ENCODE results near the gene ACTN2.

The ACTN2 gene

DNA sequence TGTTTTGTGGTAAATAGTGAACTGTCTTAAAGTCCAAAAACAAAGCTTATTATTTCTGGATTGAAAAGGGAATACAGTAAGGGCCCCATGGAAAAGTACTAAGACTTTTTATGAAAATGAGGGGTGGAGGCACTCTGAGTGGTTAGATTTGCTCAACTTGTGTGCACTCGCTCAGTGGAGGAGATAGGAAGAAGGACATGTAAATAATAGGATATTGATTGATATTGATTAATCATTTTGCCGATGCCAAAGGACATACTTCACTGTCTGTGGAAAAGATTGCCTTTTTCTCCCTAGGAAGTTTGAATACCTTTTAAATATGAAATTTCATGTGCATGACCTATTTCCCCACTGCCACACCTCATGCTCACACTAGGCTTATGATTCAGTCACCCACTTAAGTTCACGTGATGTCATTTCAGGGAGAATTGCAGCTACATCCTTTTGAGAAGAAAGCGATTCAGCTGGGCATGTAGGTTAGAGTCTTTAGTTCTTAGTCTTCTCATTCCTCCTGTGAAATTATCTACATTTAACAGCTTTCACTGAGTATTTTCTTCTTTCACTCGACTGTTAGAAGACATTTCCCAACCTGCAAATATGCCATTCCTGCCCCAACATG lies 113.8 kb downstream of the ACTN2 start:
- Histone ChIP-seq H3K4me3 (no peak overlapping the region), H3K27me3 (no peaks in the 10 kb centered on the region), H3K4me1 (peaks cover 0 to 37% (median 13%) of the 10 kb centered on the region in 4 donors), H3K36me3 (peaks cover 0 to 14% (median 10%) of the 10 kb centered on the region in 3 donors), H3K27ac (no peak overlapping the region), H3K9me3 (no peaks in the 10 kb centered on the region)
- TF ChIP-seq, protein P1, sequence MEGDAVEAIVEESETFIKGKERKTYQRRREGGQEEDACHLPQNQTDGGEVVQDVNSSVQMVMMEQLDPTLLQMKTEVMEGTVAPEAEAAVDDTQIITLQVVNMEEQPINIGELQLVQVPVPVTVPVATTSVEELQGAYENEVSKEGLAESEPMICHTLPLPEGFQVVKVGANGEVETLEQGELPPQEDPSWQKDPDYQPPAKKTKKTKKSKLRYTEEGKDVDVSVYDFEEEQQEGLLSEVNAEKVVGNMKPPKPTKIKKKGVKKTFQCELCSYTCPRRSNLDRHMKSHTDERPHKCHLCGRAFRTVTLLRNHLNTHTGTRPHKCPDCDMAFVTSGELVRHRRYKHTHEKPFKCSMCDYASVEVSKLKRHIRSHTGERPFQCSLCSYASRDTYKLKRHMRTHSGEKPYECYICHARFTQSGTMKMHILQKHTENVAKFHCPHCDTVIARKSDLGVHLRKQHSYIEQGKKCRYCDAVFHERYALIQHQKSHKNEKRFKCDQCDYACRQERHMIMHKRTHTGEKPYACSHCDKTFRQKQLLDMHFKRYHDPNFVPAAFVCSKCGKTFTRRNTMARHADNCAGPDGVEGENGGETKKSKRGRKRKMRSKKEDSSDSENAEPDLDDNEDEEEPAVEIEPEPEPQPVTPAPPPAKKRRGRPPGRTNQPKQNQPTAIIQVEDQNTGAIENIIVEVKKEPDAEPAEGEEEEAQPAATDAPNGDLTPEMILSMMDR (IDR thresholded peaks at IDR 0.05) = no peak
- intact Hi-C loops (cut with DNase I; ENCODE audit: low total_unique reads) = no loop called here
- DNase-seq = no peak

DNA sequence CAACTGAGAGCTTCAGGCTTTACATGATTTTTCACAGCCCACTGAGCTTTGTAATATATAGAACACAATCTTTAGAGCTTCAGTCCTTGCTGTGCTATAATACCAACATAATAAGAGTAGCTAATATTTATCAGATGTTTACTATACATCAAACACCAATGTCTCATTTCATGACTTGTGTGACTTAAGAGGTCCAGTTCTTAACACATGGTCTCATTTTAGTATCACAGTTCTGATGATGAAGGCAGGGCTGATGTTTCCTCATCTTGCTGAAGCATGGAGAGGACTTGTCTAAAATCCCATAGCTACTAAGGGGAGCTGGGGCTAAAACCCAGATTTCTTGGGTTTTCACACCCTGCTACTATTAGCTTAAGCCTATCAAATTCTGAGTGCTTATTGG lies 114.3 kb downstream of the ACTN2 start:
- intact Hi-C loops (cut with DNase I; ENCODE audit: low total_unique reads) = no loop called here
- Histone ChIP-seq H3K36me3 (peaks cover 4 to 18% (median 15%) of the 10 kb centered on the region in 3 donors), H3K4me3 (no peak overlapping the region), H3K27ac (no peak overlapping the region), H3K9me3 (no peaks in the 10 kb centered on the region), H3K27me3 (no peaks in the 10 kb centered on the region), H3K4me1 (peaks cover 0 to 37% (median 13%) of the 10 kb centered on the region in 4 donors)
- TF ChIP-seq, protein P1 (IDR thresholded peaks at IDR 0.05) = no peak
- no peak for DNase-seq

DNA sequence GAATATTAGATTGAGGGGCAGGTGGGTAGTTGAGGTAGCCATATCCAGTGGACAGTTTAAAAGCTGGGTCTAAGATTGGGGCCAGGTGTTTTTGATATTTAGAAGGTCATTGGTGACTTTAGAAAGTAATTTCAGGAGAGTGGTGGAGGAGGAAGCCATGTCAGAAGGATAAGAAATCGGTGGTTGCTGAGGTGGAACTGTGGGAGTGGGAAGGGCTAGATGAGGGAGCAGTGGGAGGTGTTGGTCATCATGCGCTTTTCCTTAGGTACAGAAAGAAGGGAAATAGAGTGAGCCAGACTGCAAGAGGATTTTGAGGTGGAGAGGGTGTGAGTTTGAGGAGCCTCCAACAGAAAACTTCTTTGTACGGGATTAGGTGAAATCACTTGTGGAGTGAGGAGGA lies 116.0 kb downstream of the ACTN2 start:
- intact Hi-C loops (cut with DNase I; ENCODE audit: low total_unique reads) = no loop called here
- peaks cover 0 to 30% (median 10%) of the 10 kb centered on the region in 4 donors for H3K4me1 ChIP-seq
- H3K36me3 ChIP-seq = peaks cover 18 to 21% (median 19%) of the 10 kb centered on the region in 3 donors
- TF ChIP-seq, protein P1 (IDR thresholded peaks at IDR 0.05) = no peak
- H3K4me3 ChIP-seq = no peak overlapping the region
- no peaks in the 10 kb centered on the region for H3K9me3 ChIP-seq
- no peak for DNase-seq
- no peak overlapping the region for H3K27ac ChIP-seq
- H3K27me3 ChIP-seq = no peaks in the 10 kb centered on the region

- Histone ChIP-seq H3K9me3 (no peaks in the 10 kb centered on the region), H3K4me1 (peaks cover 0 to 3% (median 0%) of the 10 kb centered on the region in 4 donors), H3K36me3 (peaks cover 35 to 59% (median 46%) of the 10 kb centered on the region in 3 donors), H3K27ac (no peak overlapping the region), H3K4me3 (no peak overlapping the region), H3K27me3 (no peaks in the 10 kb centered on the region)
- TF ChIP-seq, protein P1 (IDR thresholded peaks at IDR 0.05) = no peak
- intact Hi-C loops (cut with DNase I; ENCODE audit: low total_unique reads) = no loop called here
- DNase-seq = no peak
Measured at GRCh38 chr1:236806634-236807033, 120.3 kb downstream of the ACTN2 start.

GRCh38 chr1:236808005-236808404 lies 121.7 kb downstream of the ACTN2 start:
- no peaks in the 10 kb centered on the region for H3K9me3 ChIP-seq
- TF ChIP-seq, protein P1 (IDR thresholded peaks at IDR 0.05) = no peak
- H3K36me3 ChIP-seq = peaks cover 39 to 73% (median 59%) of the 10 kb centered on the region in 3 donors
- no peaks in the 10 kb centered on the region for H3K27me3 ChIP-seq
- DNase-seq = no peak
- no peak overlapping the region for H3K4me3 ChIP-seq
- H3K4me1 ChIP-seq = no peaks in the 10 kb centered on the region
- no peak overlapping the region for H3K27ac ChIP-seq
- intact Hi-C loops (cut with DNase I; ENCODE audit: low total_unique reads) = no loop called here

Data from tibial artery (tissue), 4 donors.